Hepatocyte (in vitro differentiated cells): Measurements from ENCODE around the gene FNDC3B. TPM values are rescaled to one million over a fixed set of nuclear protein-coding genes. Genes with fewer than 3 reads are reported as not detected.

Experiments
- DNase-seq: peaks from one replicate; pipeline ENCODE4 v3.0.0-alpha.2; 2016; ENCODE audit warnings: low spot score
- H2AFZ ChIP-seq: fragments of 200-600 bp; sonication (generic); 2 replicates; pipeline ENCODE4 v1.6.0; 2016; ENCODE audit warnings: antibody characterized with exemption, mild to moderate bottlenecking
- H3K27ac ChIP-seq: fragments of 200-600 bp; sonication (generic); 2 replicates; pipeline ENCODE4 v1.5.1; 2016; ENCODE audit warnings: mild to moderate bottlenecking
- H3K27me3 ChIP-seq: fragments of 200-600 bp; sonication (generic); 2 replicates; pipeline ENCODE4 v1.6.1; 2016
- H3K36me3 ChIP-seq: fragments of 200-600 bp; sonication (generic); replicated peaks from 2 replicates; pipeline ENCODE4 v1.5.1; 2016; ENCODE audit warnings: low read depth; ENCODE audit not compliant: insufficient read depth
- H3K4me1 ChIP-seq: fragments of 200-600 bp; sonication (generic); 2 replicates; pipeline ENCODE4 v1.5.1; 2016; ENCODE audit warnings: mild to moderate bottlenecking, moderate library complexity; ENCODE audit not compliant: insufficient read depth
- H3K4me2 ChIP-seq: fragments of 200-600 bp; sonication (generic); 2 replicates; pipeline ENCODE4 v1.6.0; 2016
- H3K4me3 ChIP-seq: fragments of 200-600 bp; sonication (generic); 2 replicates; pipeline ENCODE4 v1.5.1; 2016; ENCODE audit warnings: mild to moderate bottlenecking
- H3K79me2 ChIP-seq: fragments of 200-600 bp; sonication (generic); 2 replicates; pipeline ENCODE4 v1.6.0; 2017; ENCODE audit warnings: mild to moderate bottlenecking
- H3K9me2 ChIP-seq: fragments of 200-600 bp; sonication (generic); replicated peaks from 2 replicates; pipeline ENCODE4 v1.6.0; 2017; ENCODE audit warnings: mild to moderate bottlenecking; ENCODE audit not compliant: insufficient read depth
- H3K9me3 ChIP-seq: fragments of 200-600 bp; sonication (generic); 2 replicates; pipeline ENCODE4 v1.5.1; 2016; ENCODE audit warnings: low read depth, mild to moderate bottlenecking
- H4K20me1 ChIP-seq: fragments of 200-600 bp; sonication (generic); 2 replicates; pipeline ENCODE4 v1.6.0; 2016; ENCODE audit warnings: mild to moderate bottlenecking; ENCODE audit not compliant: insufficient read depth, poor library complexity, severe bottlenecking
- EZH2 ChIP-seq: fragments of 200-600 bp; sonication (generic); IDR thresholded peaks from 2 replicates; pipeline ENCODE4 v1.6.1; 2016; ENCODE audit warnings: antibody characterized with exemption, mild to moderate bottlenecking, borderline replicate concordance
- EZH2phosphoT487 ChIP-seq: fragments of 200-600 bp; sonication (generic); IDR thresholded peaks from one replicate; pipeline ENCODE4 v1.6.1; 2018; ENCODE audit warnings: antibody characterized with exemption, mild to moderate bottlenecking, low read depth, moderate library complexity; ENCODE audit not compliant: unreplicated experiment, severe bottlenecking
- WGBS: methylation state at CpG from one replicate; pipeline ENCODE4 v1.1.6; 2016; ENCODE audit warnings: low lambda C conversion rate; ENCODE audit errors: missing lambda C conversion rate; 5-methylcytosine and 5-hydroxymethylcytosine counted together
- polyA plus RNA-seq: library from polyadenylated mRNA; unstranded; fragments of >200 nt; fragmentation: Nextera tagmentation; extraction: Ambion mirVana; gene quantifications from 2 replicates; pipeline ENCODE4 v1.2.1, GENCODE V29; 2016
- total RNA-seq: library from RNA; depleted of rRNA; stranded (reverse); fragments of >200 nt; gene quantifications from 2 replicates; pipeline ENCODE4 v1.2.3, GENCODE V29; 2014
- TF ChIP-seq, protein P1 (sequence below): fragments of 200-600 bp; sonication (generic); IDR thresholded peaks from 2 replicates; pipeline ENCODE4 v1.5.1; 2016; ENCODE audit warnings: antibody characterized with exemption, mild to moderate bottlenecking; ENCODE audit not compliant: poor library complexity

Gene FNDC3B
- total and polyA plus RNA-seq, 2 experiments from 2014 or later, result 61.2 to 113 TPM

DNA sequence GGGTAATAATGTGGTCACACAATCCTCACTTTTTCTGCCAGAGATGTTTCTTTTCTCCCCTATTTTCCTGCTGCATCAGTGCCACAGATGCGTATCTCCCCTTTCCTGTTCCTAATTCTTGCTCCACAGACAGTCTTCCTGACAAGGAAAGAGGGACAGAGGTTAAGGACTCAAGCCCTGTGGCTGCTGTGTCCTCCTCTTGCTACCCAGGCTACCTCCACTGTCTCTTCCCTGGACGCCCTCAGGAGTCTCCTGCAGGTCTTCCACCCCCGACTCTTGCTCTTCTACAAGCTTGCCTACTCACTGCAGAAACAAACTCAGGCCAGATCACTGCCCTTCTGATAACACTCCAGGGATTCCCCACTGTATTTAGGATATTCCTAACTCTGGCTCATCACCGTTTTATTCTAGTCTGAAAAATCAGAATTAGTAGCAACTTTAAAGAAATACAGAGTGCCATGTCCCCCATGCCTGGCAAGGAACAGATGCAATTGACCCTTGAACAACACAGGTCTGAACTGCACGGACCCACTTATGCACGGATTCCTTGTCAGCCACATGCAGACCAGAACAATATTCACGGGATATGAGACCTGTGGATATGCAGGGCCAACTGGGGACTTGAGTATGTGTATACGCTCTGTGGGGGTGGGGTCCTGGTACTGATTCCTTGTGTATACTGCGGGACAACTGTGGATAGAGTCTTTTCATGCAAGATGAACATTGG, 257.0 kb downstream of the FNDC3B start:
- H3K4me2 ChIP-seq, result no peak overlapping the region
- no peak for DNase-seq
- H3K4me3 ChIP-seq, result no peak overlapping the region
- H3K9me3 ChIP-seq, result no peaks in the 10 kb centered on the region
- no peak overlapping the region for H2AFZ ChIP-seq
- no peaks in the 10 kb centered on the region for H3K27me3 ChIP-seq
- no peaks in the 10 kb centered on the region for H4K20me1 ChIP-seq
- WGBS, result 94% methylated on average over 9 of the region's 9 CpGs
- H3K4me1 ChIP-seq, result no peaks in the 10 kb centered on the region
- H3K36me3 ChIP-seq, result no peaks in the 10 kb centered on the region
- no peaks in the 10 kb centered on the region for H3K9me2 ChIP-seq
- H3K27ac ChIP-seq, result no peak overlapping the region
- TF ChIP-seq EZH2phosphoT487 (no peak), EZH2 (no peak)
- TF ChIP-seq, protein P1, sequence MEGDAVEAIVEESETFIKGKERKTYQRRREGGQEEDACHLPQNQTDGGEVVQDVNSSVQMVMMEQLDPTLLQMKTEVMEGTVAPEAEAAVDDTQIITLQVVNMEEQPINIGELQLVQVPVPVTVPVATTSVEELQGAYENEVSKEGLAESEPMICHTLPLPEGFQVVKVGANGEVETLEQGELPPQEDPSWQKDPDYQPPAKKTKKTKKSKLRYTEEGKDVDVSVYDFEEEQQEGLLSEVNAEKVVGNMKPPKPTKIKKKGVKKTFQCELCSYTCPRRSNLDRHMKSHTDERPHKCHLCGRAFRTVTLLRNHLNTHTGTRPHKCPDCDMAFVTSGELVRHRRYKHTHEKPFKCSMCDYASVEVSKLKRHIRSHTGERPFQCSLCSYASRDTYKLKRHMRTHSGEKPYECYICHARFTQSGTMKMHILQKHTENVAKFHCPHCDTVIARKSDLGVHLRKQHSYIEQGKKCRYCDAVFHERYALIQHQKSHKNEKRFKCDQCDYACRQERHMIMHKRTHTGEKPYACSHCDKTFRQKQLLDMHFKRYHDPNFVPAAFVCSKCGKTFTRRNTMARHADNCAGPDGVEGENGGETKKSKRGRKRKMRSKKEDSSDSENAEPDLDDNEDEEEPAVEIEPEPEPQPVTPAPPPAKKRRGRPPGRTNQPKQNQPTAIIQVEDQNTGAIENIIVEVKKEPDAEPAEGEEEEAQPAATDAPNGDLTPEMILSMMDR, result no peak
- peaks cover 23% of the 10 kb centered on the region for H3K79me2 ChIP-seq

DNA sequence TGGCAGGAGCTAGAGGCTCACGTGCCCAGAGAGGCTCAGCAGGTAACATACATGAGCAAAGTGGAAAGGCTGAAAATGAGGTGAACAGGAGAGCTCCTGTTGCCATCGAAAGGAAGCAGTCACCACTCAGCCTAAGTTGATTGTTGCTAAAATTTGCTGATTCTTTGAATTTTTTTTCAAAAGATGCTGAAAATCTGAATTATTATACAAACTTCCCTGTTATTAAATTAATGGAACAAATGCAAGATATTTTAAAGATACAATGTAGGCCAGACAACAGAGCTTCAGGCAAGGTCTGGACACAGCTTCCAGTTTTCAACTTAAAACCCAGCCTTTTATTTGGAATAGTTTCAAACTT, 257.6 kb downstream of the FNDC3B start:
- H4K20me1 ChIP-seq, result no peaks in the 10 kb centered on the region
- H3K27ac ChIP-seq, result no peak overlapping the region
- H3K4me3 ChIP-seq, result no peak overlapping the region
- 94% methylated on average over 2 of the region's 2 CpGs for WGBS
- no peak overlapping the region for H2AFZ ChIP-seq
- no peaks in the 10 kb centered on the region for H3K9me2 ChIP-seq
- no peaks in the 10 kb centered on the region for H3K27me3 ChIP-seq
- no peaks in the 10 kb centered on the region for H3K36me3 ChIP-seq
- TF ChIP-seq, protein P1, result no peak
- TF ChIP-seq EZH2phosphoT487, result no peak
- no peak for TF ChIP-seq EZH2
- H3K9me3 ChIP-seq, result no peaks in the 10 kb centered on the region
- no peak overlapping the region for H3K4me2 ChIP-seq
- peaks cover 23% of the 10 kb centered on the region for H3K79me2 ChIP-seq
- no peak for DNase-seq
- no peaks in the 10 kb centered on the region for H3K4me1 ChIP-seq

DNA sequence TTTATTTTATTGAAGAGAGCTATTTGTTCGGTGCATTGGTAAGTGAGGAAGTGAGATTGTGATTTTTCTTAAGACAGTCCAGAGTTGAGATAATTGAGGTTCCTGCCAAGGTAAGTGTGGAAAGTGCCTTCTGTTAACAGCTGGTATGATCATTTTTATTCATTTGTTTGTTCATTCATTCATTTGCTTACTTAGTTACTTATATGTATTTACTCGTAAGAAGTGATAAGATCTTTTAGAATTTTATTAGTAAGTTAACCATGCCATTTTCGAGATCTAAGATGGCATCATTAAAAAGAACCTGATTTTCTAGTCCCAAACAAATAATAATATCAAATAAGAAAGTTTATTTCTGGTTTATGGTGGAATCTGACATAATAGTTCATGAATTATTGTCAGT, 258.9 kb downstream of the FNDC3B start:
- Histone ChIP-seq H3K4me1 (no peaks in the 10 kb centered on the region), H3K9me3 (no peaks in the 10 kb centered on the region), H3K36me3 (no peaks in the 10 kb centered on the region), H3K4me3 (no peak overlapping the region), H4K20me1 (no peaks in the 10 kb centered on the region), H3K27me3 (no peaks in the 10 kb centered on the region), H3K4me2 (no peak overlapping the region), H3K79me2 (peaks cover 14% of the 10 kb centered on the region), H2AFZ (no peak overlapping the region), H3K9me2 (no peaks in the 10 kb centered on the region), H3K27ac (no peak overlapping the region)
- 89% methylated on average over 3 of the region's 3 CpGs for WGBS
- TF ChIP-seq, protein P1, result no peak
- TF ChIP-seq EZH2 (no peak), EZH2phosphoT487 (no peak)
- no peak for DNase-seq
